Effector CD4-positive, alpha-beta T cell (primary cell): ENCODE measurements around the gene RELN.

Experiments
- DNase-seq: peaks from one replicate; pipeline ENCODE4 v3.0.0-alpha.2; 2020

The RELN gene

DNA sequence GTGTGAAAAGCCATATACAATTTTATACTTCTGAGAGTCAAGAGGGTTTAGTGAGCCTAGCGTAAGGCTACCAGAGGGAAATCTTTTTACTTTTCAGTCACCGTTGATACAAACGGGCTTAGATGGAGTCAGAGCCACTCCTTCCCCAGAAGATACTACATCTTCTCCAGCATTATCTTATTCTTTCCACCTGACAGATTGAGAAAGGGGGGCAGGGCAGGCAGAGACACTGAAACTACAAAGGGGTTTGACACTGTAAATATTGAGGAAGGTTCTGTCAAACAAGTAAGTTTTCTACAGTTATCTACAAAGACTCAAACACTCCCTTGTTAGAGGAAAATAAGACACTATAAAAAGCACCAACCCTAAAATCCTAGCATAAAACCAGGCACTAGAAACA lies 100.0 kb downstream of the RELN start:
- no peak for DNase-seq

DNA sequence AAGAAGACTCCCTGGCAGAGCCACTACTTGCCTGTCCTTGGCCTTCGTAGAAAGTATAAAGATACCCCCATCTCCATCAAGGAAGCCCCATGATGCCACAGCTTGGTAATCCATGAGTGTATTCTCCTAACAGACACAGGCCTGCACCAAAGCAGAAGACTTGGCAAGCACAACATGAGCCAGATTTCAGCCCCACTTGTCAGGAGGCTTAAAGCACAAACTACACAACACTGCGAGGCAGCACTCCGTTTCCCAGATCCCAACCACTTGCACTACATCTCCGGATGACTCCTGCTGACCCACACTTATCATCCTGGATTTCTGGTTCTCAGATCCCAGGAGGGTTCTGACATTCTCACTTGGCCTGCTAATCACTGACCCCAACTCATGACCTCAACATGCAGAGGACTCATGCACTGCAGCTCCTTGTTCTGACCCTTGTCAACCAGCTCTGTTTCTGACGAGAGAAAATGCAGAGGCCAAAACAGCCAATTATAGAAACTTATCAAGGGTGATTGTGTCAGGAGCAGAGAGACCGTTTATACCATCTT lies 100.8 kb downstream of the RELN start:
- no peak for DNase-seq

DNA sequence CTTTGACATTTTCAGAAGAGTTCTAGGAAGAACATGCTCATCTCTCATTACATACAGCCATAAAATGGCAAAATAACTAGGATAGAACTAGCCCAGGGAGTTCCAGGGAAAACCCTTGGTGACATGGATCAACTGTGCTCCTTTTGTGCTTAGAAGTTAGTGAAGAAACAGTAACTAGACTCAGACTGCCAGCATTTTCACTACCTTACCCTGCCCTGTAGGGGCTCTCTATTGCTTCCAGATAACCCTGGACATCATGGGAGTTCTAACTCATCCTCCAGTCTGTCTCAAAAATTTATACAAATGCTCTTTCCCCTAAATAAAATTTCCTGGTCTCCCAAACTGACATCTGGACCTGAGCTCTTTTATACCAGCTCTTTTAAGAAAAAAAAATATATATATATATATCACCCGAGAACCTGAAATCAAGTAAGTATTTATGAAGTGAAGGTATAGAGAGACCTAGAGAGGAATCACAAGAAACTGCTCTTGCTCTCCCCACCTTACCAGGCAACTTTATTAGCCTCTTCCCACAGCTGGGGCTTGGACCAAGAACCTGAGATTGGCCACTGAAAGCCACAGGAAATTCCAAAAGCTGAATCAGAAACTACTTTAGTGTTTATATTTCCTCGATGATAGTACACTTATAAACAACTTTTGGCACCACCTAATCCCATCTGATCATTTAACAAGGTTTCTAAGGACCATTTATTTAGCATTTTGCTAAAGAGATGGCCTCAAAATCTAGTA lies 101.4 kb downstream of the RELN start:
- DNase-seq = no peak

DNA sequence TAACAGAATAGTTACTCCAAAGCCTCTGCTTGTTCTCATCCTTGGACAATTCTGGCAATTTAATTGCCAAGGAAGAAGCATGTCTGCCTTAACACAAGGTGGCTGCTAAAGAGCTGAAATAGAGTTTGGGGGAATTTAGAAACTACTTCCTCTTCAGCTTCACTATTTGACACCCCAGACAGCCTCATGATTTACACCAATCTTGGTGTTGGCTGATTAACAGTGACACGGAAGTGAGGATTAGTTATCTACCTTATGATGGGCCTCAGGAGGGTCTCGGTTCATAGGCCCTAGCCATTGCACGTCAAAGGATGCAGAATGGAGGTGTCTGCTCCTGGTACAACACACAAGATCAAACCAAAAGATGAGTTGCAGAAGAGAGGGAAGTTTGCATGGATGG lies 102.4 kb downstream of the RELN start:
- no peak for DNase-seq

DNA sequence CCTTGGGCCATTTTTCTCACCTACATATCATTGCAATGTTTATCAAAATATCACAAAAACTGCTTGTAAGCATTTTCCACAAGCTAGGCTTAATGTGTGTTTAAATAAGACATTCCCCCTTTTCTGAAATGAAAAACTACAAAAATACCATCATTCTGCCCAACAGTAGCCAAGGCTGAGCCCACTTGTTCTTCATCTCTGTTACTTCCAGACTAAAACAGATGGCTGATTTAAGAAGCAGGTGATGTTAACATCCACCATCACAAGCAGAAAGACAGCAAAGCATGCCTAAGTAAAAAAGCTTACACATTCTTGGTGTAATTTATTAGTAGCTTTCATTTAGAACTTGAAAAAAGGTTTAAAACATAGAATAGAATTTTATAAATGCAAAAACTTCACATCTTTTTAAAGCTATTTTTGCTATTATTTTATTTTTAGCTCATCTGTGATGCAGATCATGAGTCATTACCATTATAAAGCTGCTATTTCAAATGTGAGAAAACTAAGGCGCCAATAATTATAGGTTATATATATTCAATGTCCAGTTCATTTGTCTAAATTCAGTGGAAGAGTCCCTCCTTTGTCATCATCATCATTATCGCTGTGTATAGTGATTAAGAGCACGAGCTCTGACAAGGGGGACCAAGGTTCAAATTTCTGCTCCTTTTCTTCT lies 109.4 kb downstream of the RELN start:
- no peak for DNase-seq

DNA sequence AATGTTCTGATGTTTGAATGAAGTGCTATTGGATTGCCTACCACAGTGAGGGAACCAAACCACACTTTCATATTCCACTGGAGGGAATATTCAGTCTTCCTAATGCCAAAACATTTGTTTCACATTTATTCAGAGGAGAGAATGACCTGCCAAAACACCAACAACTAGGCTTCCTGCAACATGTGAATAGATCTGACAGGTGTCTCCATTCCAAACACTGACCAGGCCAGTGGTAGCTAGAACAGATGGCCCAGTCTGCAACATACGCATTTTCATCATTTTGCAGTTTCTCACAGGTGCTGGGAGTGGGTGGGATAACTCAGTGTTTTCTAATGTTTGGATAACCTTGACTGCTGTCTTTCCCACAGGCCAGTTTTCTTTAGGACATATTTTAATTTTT lies 110.0 kb downstream of the RELN start:
- no peak for DNase-seq

DNA sequence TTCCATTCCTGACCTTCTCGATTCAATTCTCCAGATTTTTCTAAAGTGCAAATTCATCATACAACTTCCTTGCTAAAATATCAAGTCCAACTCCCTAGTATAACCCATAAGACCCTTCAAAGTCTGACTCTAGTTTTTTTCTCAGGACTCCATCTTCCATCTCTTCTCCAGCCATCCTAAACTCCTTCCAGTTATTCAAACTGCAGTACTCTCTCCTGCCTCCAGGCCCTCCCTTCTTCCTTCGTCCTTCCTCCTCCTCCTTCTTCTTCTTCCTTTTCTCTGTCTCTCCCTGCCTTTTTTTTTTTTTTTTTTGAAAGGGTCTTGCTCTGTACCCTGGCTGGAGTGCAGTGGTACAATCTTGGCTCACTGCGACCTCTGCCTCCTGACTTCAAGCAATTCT lies 111.9 kb downstream of the RELN start:
- no peak for DNase-seq

DNA sequence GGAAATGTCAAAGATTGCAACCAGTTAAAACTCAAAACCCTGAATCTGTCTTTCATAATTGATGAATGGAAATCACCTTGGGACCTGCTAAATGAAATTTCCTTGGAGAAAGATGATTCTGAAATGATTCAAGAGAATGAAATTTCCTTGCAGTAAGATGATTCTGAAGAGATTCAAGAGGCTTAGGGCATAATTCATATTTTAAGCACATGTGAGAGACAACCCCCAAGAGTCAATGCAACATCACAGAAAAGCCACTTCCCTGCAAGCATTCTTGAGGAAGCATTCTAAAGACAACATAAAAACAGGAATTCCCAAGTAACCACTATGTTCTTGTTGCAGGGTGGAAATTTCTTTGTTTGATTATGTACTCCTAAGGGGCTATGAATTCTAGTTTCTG lies 113.7 kb downstream of the RELN start:
- no peak for DNase-seq

DNA sequence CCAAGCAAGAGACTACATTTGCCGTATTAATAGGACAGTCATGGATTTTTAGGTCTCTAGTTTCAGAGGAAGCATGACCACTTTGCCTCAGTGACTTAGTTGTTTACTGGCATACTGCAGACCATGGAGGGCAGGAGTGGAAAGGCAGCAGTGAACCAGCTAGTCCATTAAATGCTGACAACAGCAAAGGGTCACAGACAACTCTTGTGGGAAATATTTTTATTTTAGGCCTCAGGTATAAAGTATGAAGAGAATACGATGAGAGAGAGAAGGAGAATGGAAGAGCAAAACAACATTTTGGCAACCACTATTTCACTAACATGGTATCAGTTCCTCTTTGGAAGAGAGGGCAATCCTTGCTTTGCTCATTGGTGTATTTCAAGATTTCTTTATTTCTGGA lies 118.0 kb downstream of the RELN start:
- no peak for DNase-seq

DNA sequence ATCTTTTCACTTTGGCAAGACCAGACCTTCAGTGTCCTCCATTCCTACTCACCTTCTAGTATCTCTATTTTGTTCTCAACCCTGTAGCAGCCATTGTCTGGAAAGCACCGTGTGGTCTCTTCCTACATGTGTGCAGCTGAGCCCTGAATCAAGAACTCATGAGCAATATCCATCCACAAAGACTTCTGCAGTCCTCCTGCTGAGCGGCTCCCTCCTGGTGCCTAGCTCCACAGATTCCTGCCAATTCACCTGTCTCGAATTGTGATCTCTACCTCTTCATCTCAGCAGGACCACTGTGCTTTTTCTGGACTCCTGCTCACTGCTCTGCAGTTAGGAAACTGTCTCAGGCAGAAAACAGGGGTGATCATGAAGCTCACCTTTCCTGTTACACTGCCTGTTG lies 118.8 kb downstream of the RELN start:
- DNase-seq = no peak

DNA sequence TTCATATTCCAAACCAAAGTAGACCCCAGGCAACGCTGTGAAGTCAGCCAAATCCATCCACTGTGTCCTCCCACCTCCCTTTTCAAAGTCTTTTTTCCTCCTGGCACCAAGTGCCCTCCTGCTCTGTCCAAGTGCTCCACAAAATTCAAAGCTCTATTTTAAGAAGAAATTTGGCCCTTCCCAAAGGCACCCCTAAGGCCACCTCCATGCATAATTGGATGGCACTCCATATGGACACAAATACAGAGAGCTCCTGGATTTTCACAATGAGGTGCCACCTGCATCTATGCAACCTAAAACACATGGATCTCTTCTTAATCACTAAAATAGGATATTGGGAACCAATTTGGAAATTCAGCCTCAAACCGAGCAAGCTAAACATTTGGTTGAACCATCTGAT lies 121.6 kb downstream of the RELN start:
- DNase-seq = no peak

DNA sequence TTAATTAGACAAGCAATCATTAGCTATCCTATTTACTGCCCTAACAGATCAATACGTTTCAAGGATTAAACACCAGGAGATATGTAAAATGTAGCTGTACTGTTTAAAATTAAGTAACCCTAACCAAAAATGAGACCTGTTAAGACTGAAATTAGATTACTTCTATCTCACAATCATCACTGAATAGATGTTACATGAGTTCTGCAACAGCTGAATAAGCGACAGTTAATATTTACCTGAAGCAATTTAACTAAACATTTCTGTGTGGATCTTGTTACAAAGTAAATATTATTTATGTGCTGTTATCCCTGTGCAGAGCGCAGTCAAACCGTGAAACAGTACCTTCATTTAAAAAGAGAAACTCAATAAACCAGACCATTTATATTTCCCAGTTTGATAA lies 122.5 kb downstream of the RELN start:
- DNase-seq = no peak

DNA sequence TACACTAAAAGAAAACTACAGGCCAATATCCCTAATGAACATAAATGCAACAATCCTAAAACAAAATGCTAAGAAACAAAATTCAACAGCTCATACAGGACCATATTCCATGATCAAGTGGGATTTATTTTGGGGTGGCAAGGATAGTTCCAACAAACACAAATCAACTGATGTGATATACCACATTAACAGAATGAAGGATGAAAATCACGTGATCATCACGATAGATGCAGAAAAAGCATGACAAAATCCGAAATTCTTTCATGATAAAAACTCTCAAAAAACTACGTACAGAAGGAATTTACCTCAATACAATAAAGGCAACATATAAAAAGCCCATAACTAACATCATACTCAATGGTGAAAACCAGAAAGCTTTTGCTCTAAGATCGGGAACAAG lies 124.0 kb downstream of the RELN start:
- no peak for DNase-seq

DNA sequence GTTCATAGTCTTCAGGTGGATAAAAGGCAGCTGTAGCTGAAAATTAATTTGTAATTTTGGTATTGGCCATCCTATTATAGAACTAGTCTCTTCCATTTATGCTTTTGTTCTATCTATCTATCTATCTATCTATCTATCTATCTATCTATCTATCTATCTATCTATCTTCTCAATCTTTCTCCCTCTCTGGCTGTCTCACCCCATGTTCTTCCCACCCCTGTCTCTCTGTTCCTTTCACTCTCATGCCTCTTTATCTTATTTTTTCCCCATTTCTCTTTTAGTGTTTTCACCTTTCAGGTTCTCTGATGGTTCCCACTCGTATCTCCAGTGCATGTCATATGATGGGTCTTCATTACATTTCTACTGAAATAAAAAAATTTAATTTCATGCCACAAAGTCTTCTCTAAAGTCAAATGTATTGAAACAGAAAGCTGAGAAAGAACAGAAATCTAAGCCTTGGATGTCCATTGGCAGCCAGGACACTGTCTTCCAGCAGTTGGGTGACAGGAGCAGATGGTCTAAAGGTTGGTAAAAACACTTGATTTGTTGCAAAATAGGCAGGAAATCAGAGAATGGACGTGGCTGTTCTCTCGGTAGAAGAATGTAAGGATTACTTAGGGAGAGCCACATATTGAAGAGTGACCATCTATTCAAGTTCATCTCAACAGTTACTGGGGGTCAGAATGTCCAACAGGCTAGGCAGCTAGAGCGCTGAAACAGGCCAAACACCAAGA lies 127.0 kb downstream of the RELN start:
- no peak for DNase-seq

DNA sequence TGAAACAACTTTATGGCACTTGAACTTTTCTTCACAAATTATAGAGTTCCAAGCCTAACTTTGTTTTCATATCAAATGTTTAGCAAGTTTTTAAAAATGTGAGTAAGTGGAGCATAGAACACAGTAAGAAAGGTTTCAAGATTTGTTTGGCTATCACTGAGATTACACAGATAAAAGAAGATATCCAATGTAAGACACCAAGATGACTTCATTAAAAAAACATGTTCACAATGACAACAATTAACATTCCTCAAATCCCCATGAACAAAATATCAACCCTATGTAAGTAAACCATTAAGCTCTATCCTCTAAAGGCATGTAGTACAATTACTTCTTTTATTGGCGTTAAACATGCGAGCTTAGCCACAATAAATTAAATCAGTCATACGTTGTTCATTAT lies 129.7 kb downstream of the RELN start:
- DNase-seq = no peak

DNA sequence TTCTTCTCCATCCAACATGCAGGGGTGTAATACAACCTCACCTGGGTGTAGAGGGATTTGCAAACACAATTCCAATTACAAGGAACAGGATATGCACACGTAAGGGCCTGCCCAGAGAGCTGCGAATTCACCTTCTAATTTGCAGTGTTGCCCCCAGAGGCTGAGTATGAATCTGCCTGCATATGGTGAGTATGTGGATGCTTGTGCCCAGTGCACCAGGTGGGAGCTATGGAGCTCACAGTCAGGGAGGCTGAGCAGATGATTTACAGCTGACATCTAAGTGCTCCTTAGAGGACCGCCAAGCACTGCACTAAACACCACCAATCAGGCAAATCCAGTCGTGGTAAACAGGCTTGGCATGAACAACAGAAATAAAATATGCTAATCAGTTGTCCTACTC lies 132.0 kb downstream of the RELN start:
- no peak for DNase-seq

DNA sequence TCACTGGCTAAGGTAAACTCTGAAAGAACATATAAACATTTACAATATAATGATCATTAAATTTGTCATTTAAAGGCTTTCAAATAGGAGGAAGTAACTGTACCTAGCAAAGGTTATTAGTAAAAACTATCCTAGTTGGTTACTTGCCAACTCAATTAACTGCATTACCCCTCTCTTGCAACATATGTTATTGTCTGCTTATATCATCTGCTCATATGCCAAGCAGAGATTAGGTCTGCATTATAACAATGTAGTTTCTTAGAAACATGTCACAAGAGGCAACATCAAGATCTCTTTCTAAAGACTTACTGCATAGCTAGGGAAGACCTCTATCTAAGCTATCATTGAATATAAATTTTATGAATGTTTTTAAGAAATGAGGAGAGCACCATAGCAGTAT lies 132.5 kb downstream of the RELN start:
- no peak for DNase-seq

DNA sequence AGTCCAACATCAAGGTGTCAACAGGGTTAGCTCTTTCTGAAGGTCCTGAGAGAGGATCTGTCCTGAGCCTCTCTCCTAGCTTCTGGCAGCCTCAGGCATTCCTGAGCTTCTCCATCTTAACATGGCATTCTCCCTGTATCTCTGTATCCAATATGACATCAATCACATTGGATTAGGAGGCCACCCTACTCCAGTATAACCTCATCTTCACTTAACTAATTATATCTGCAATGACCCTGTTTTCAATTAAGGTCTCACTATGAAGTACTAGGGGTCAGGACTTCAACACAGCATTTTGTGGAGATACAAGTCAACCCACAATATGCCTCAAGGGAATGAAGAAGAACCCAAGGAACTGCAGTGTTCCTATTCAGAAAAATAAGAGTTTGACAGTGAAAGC lies 133.8 kb downstream of the RELN start:
- no peak for DNase-seq

DNA sequence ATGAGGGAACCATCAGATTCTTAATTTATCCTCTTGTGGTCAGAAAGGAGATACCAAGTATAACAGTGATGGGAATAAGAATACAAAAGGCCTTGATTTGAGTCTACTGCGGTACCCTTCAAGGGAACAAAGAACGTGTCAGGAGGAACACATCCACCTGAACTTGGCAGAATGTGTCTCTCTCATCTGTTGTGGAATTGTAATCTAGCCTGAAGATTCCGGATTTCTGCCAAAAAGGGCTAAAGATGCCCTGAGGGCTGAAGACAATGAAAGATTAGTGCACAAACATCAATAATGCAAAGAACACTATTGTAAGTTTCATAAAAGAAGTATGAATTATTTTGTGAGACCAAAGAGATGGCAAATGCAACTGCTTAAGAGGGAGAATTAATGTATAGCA lies 134.8 kb downstream of the RELN start:
- DNase-seq = no peak

DNA sequence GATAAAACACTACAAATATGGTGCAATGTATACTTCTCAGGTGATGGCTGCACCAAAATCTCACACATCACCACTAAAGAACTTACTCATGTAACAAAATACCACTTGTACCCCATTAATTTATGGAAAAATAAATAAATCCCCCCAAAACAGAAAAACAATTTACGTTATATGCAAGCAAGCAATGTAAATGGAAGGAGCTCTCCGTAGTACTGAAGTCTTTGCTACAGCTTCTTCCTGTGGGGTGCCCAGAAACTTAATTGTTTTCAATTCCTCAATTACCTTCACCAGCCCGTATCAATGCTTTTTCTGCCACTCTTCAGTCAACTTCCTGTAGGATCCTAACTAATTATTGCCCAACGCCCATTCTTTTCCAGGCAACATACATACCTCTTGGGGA lies 138.1 kb downstream of the RELN start:
- DNase-seq = no peak

DNA sequence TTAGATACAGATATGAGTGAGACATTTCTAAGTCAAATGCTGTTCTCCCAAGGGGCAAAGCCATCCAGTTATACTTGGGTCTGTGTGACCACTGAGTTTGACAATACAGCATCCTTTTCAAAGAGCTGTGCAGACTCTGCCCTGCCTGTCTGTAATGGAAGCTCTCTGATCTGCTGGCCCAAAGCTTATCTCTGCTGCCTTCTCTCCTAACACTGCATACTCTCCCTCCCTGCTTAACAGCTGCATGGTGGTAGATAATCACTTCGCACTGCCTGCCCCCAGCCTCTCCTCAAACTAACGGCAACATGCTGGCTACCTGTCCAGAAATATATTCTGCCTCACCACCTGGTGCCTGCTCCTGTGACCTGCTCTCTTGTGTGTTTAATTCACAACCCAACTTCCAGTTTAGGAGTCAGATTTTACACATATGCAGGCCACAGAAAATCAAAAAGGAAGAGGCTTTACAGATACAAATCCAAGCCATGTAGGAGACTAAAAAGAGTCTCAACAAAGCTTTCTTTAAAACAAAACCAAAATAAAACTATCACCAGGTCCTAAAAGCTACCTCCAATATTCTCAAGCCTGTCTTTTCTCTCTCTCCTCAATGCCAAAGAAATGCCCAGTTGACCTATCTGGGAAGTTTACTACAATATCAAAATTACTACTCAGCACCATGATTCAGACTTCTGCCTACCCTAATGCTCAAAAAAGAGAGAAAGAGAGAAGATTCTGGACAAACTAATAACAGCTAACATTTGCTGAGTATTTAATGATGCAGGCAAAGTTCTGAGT lies 145.6 kb downstream of the RELN start:
- DNase-seq = no peak

DNA sequence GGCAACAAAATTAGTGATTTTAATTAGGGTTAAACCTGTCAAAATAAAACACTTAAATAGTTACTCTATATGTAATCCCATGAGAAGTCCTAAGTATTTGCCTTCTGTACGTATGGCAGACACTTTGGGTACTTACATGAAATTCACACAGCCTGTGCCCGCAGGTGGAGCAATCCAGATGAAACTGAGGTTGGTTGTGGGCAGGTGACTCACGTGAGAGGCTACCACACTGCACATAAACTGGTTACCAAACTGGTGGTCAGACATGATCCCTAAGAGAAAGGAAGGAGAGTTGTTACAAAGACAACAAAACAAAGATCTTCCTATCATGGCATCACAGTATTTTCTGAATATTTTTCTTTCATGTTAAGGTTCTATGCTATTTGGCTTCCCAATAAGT lies 156.1 kb downstream of the RELN start:
- no peak for DNase-seq

DNA sequence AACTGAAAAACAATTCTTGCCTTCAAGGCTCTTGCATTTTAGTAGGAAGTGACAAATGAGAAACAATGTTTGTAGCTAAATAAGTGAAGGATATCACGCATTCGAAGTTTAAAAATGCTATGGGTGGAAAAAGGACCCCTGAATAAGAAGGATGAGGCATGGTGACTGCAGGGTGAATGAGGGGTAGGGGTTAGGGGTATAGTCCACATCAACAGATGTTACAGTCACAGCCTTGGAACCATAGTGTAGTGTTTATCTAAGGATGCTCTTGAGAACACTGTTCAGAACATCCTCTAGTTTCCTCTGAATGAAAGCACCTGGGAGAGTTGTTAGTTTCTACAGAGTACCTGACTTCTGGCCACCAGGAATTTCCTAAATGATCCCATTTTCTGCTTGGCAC lies 157.0 kb downstream of the RELN start:
- DNase-seq = no peak
